BJ (cell line): ENCODE measurements around the gene DCUN1D4. TPM values are rescaled to one million over a fixed set of nuclear protein-coding genes. Genes with fewer than 3 reads are reported as not detected.
"Not testable (repeated sequence)": the region's sequence is repeated elsewhere in the genome, so short reads cannot be mapped to it uniquely, and the experiment has no call there.

Experiments used
- CTCF ChIA-PET: fragments of 350-600 bp; formaldehyde crosslinking; extraction: SDS; loops from one replicate; lab custom pipeline; 2021; ENCODE audit warnings: antibody characterized with exemption, inconsistent platforms; lab: Yijun Ruan, JAX
- POLR2A ChIA-PET: fragments of 300-600 bp; sonication (Branson Sonifier 250); formaldehyde crosslinking; extraction: SDS; loops from one replicate; lab custom pipeline; 2021; ENCODE audit warnings: antibody characterized with exemption; lab: Charles Lee
- DNase-seq: peaks from one replicate; pipeline ENCODE4 v3.0.0-alpha.2; 2011; ENCODE audit warnings: low read depth
- H3K27me3 ChIP-seq: 2 replicates; pipeline ENCODE4 v1.6.0; 2011; ENCODE audit warnings: low read length; ENCODE audit not compliant: control insufficient read depth, insufficient read depth
- H3K36me3 ChIP-seq: 2 replicates; pipeline ENCODE4 v1.5.1; 2011; ENCODE audit warnings: low read length; ENCODE audit not compliant: control insufficient read depth, insufficient read depth
- H3K4me3 ChIP-seq: 2 replicates; pipeline ENCODE4 v1.5.1; 2011; ENCODE audit warnings: low read depth, mild to moderate bottlenecking, control low read depth, low read length
- polyA plus RNA-seq: library from polyadenylated mRNA; depleted of rRNA; stranded (reverse); fragments of >200 nt; gene quantifications from 2 replicates; pipeline ENCODE4 v1.2.3, GENCODE V29; 2011
- TF ChIP-seq, protein P1 (sequence below): IDR thresholded peaks from 2 replicates; pipeline ENCODE4 v1.5.1; 2011; ENCODE audit warnings: low read depth, mild to moderate bottlenecking, control low read depth, inconsistent platforms, low read length, moderate library complexity; ENCODE audit not compliant: insufficient read depth

DCUN1D4 gene
- polyA plus RNA-seq, 1 experiment, result 50.7 TPM

DNA sequence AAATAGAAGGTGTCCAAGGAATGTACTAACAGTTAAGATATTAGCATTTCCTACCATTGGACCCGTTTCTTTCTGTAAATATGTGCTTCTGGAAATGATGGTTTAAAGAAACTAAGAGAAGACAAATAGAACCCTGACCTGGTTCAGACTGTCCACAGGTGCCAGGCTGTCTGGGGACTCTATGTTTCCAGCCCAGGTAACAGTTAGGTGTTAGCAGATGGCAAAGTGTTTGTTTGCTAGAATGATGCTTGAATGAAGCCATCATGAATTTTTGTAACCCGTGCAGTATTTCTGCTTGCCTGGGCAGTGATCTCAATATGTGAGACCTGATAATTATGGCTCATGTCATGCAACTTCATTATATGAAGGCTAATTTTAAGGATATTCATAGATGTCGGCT is 89.7 kb downstream of the DCUN1D4 start:
- H3K27me3 ChIP-seq, result no peaks in the 10 kb centered on the region
- TF ChIP-seq, protein P1, sequence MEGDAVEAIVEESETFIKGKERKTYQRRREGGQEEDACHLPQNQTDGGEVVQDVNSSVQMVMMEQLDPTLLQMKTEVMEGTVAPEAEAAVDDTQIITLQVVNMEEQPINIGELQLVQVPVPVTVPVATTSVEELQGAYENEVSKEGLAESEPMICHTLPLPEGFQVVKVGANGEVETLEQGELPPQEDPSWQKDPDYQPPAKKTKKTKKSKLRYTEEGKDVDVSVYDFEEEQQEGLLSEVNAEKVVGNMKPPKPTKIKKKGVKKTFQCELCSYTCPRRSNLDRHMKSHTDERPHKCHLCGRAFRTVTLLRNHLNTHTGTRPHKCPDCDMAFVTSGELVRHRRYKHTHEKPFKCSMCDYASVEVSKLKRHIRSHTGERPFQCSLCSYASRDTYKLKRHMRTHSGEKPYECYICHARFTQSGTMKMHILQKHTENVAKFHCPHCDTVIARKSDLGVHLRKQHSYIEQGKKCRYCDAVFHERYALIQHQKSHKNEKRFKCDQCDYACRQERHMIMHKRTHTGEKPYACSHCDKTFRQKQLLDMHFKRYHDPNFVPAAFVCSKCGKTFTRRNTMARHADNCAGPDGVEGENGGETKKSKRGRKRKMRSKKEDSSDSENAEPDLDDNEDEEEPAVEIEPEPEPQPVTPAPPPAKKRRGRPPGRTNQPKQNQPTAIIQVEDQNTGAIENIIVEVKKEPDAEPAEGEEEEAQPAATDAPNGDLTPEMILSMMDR, result no peak
- DNase-seq, result no peak
- CTCF ChIA-PET, result interaction anchor here (1.2 kb wide), 1 partner anchor 53 kb away, joined by 3 read pairs; no protein-coding TSS in a partner anchor
- POLR2A ChIA-PET, result no interaction called here
- H3K4me3 ChIP-seq, result no peak overlapping the region
- H3K36me3 ChIP-seq, result no peaks in the 10 kb centered on the region

DNA sequence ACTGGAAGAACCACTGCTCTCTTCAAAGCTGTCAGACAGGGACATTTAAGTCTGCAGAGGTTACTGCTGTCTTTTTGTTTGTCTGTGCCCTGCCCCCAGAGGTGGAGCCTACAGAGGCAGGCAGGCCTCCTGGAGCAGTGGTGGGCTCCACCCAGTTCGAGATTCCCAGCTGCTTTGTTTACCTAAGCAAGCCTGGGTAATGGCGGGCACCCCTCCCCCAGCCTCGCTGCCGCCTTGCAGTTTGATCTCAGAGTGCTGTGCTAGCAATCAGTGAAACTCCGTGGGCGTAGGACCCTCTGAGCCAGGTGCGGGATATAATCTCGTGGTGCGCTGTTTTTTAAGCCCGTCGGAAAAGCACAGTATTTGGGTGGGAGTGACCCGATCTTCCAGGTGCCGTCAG is 97.5 kb downstream of the DCUN1D4 start:
- H3K4me3 ChIP-seq, POLR2A ChIA-PET, H3K36me3 ChIP-seq, CTCF ChIA-PET, DNase-seq, H3K27me3 ChIP-seq: not testable (repeated sequence)

DNA sequence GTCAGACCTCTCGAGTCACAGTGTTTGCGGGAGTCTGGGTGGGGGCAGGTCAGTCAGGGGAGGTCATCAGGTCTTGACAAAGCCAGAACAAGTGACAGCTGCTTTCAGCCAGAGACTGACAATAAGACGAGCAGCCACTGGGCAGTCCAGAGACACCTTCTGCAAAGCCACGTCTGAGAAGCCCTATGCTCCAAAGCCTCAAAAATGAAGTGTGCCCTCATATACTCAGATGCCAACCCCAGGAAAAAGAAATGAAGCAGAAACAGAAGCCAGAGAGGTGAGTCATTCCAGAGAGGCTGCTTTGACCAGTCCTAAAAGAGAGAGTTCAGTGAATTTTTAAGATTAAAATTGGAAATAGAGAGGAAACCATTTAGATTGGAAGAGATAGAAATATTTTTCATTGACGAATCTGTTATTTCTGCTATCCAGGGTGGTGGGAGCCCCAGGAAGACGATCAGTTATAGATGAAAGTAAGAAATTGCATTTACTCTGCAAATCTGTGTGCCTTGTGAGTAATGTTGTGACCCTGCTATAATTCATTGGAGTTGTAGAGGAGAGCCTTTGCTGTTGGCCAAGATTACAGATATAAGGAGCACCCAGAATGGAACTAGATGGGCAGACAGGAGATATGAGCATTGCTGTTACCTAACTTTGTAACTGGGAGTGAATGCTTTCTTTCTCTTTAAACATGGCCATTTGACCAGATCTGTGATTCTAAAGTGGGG is 99.3 kb downstream of the DCUN1D4 start:
- ChIA-PET POLR2A (no interaction called here), CTCF (no interaction called here)
- no peaks in the 10 kb centered on the region for H3K27me3 ChIP-seq
- H3K36me3 ChIP-seq, result no peaks in the 10 kb centered on the region
- DNase-seq, result no peak
- no peak overlapping the region for H3K4me3 ChIP-seq
- TF ChIP-seq, protein P1, result no peak

DNA sequence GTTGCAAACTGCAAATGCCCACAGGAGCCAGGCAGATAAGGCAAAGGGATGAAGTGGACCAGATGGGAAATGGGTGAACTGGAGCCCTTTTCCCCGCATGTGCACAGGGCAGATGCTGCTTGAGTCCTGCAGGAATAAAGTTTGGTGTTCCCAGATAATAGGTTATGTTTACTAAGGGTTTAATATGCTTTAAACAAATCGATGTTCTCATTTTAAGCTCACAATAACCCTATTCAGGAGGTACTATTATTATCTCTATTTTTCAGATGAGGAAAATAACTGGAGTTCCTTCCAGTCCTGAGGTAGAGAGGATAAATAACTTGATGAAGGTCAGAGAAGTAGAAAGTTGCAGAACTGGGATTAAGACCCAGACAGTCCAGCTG is 99.9 kb downstream of the DCUN1D4 start:
- ChIA-PET CTCF (no interaction called here), POLR2A (no interaction called here)
- DNase-seq, result no peak
- TF ChIP-seq, protein P1, result no peak
- Histone ChIP-seq H3K4me3 (no peak overlapping the region), H3K36me3 (no peaks in the 10 kb centered on the region), H3K27me3 (no peaks in the 10 kb centered on the region)

- no peak for DNase-seq
- ChIA-PET POLR2A (no interaction called here), CTCF (no interaction called here)
- Histone ChIP-seq H3K27me3 (no peaks in the 10 kb centered on the region), H3K36me3 (no peaks in the 10 kb centered on the region), H3K4me3 (no peak overlapping the region)
- TF ChIP-seq, protein P1, result no peak
Measured at GRCh38 chr4:51943221-51943620, 100.3 kb downstream of the DCUN1D4 start.
